SK-N-SH treated with all-trans-retinoic acid at 6 μM for 48 hours (cell line): ENCODE measurements around the gene FLRT3.

Experiments
- ATAC-seq: fragments of 200-7000 bp; cut with Tn5 transposase; 3 replicates; pipeline ENCODE4 v1.9.1; 2020; ENCODE audit warnings: mild to moderate bottlenecking, moderate library complexity
- ARNTL ChIP-seq: fragments of 450-650 bp; formaldehyde crosslinking; IDR thresholded peaks from 2 replicates; pipeline ENCODE4 v1.5.0; 2020; ENCODE audit warnings: low read depth, mild to moderate bottlenecking, moderate library complexity, borderline replicate concordance
- BACH2 ChIP-seq: fragments of 250-450 bp; sonication (Bioruptor Pico); IDR thresholded peaks from 2 replicates; pipeline ENCODE4 v1.9.0; 2021; ENCODE audit warnings: mild to moderate bottlenecking, borderline replicate concordance
- CSDC2 ChIP-seq: fragments of 250-450 bp; sonication (Bioruptor Pico); IDR thresholded peaks from 2 replicates; pipeline ENCODE4 v1.5.0; 2020; ENCODE audit warnings: mild to moderate bottlenecking, moderate library complexity
- ESRRG ChIP-seq: fragments of 250-450 bp; sonication (Bioruptor Pico); IDR thresholded peaks from 2 replicates; pipeline ENCODE4 v1.6.1; 2021; ENCODE audit warnings: mild to moderate bottlenecking
- GLIS3 ChIP-seq: fragments of 250-450 bp; sonication (Bioruptor Pico); IDR thresholded peaks from 2 replicates; pipeline ENCODE4 v1.5.0; 2020; ENCODE audit warnings: mild to moderate bottlenecking, moderate library complexity
- ISL1 ChIP-seq: fragments of 250-450 bp; sonication (Bioruptor Pico); IDR thresholded peaks from 2 replicates; pipeline ENCODE4 v2.1.2; 2022; ENCODE audit warnings: mild to moderate bottlenecking, moderate library complexity
- OSR1 ChIP-seq: fragments of 250-450 bp; sonication (Bioruptor Pico); IDR thresholded peaks from 2 replicates; pipeline ENCODE4 v1.8.0; 2022; ENCODE audit warnings: moderate library complexity, mild to moderate bottlenecking, inconsistent platforms
- PPARA ChIP-seq: fragments of 250-450 bp; sonication (Bioruptor Pico); IDR thresholded peaks from 2 replicates; pipeline ENCODE4 v1.5.0; 2020; ENCODE audit warnings: mild to moderate bottlenecking, borderline replicate concordance
- RARB ChIP-seq: fragments of 250-450 bp; sonication (Bioruptor Pico); IDR thresholded peaks from 2 replicates; pipeline ENCODE4 v1.8.0; 2021; ENCODE audit warnings: mild to moderate bottlenecking, moderate library complexity
- SNAI2 ChIP-seq: fragments of 250-450 bp; sonication (Bioruptor Pico); IDR thresholded peaks from 2 replicates; pipeline ENCODE4 v1.5.0; 2020; ENCODE audit warnings: mild to moderate bottlenecking, moderate library complexity
- TOX ChIP-seq: fragments of 250-450 bp; sonication (Bioruptor Pico); IDR thresholded peaks from 2 replicates; pipeline ENCODE4 v1.8.0; 2021; ENCODE audit warnings: mild to moderate bottlenecking, moderate library complexity, borderline replicate concordance
- ZC3H10 ChIP-seq: fragments of 250-450 bp; sonication (Bioruptor Pico); IDR thresholded peaks from 2 replicates; pipeline ENCODE4 v1.5.1; 2021; ENCODE audit warnings: mild to moderate bottlenecking, moderate library complexity
- ZFP30 ChIP-seq: fragments of 450-650 bp; formaldehyde crosslinking; IDR thresholded peaks from 2 replicates; pipeline ENCODE4 v1.5.0; 2022; ENCODE audit warnings: mild to moderate bottlenecking, moderate library complexity
- ZNF565 ChIP-seq: fragments of 450-650 bp; formaldehyde crosslinking; conservative IDR thresholded peaks from 2 replicates; pipeline ENCODE4 v1.5.0; 2020; ENCODE audit warnings: low read depth, mild to moderate bottlenecking, moderate library complexity
- ZNF70 ChIP-seq: fragments of 450-650 bp; formaldehyde crosslinking; IDR thresholded peaks from 2 replicates; pipeline ENCODE4 v1.5.0; 2020; ENCODE audit warnings: mild to moderate bottlenecking, moderate library complexity
- ZNF8 ChIP-seq: fragments of 450-650 bp; formaldehyde crosslinking; IDR thresholded peaks from 2 replicates; pipeline ENCODE4 v1.5.0; 2020; ENCODE audit warnings: mild to moderate bottlenecking, moderate library complexity
- TF ChIP-seq, protein P1 (sequence below): fragments of 250-450 bp; sonication (Bioruptor Pico); IDR thresholded peaks from 2 replicates; pipeline ENCODE4 v1.8.0; 2020; ENCODE audit warnings: mild to moderate bottlenecking, moderate library complexity, borderline replicate concordance
- TF ChIP-seq, protein P2 (sequence below): fragments of 250-450 bp; sonication (Bioruptor Pico); IDR thresholded peaks from 2 replicates; pipeline ENCODE4 v1.5.1; 2021; ENCODE audit warnings: mild to moderate bottlenecking, moderate library complexity
- TF ChIP-seq, protein P3 (sequence below): fragments of 250-450 bp; sonication (Bioruptor Pico); IDR thresholded peaks from 2 replicates; pipeline ENCODE4 v1.8.0; 2021; ENCODE audit warnings: low read depth, mild to moderate bottlenecking, moderate library complexity, borderline replicate concordance

The FLRT3 gene

DNA sequence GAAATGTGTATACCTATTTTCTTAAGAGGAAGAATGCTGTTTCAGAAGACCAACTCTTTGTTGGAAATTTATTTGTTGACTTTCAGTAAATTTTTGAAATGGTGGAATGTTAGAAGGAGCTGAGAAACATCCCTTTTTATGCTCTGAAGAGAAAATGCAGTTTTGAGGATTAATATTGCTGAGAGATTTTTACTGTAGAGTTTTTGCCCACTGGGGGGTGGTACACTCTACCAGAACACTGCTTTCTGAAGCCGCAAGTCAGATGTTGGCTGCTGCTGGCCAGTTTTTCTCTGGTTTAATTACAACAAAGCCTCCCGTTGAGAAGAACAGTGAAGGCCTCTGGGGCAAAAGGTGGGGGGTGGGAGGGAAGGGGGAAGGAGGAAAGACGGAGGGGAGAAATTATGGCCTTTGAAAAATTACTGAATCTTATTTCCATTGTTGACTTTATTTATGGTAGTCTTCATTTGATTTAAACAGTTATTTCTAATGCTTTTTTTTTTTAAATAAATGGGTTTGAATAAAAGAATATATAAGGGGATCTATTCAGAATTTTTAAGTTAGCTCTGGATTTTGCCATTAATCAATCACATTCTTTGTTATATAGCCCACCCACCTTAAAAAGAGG, 3.0 kb downstream of the FLRT3 start (continued):
- TF ChIP-seq, protein P1, sequence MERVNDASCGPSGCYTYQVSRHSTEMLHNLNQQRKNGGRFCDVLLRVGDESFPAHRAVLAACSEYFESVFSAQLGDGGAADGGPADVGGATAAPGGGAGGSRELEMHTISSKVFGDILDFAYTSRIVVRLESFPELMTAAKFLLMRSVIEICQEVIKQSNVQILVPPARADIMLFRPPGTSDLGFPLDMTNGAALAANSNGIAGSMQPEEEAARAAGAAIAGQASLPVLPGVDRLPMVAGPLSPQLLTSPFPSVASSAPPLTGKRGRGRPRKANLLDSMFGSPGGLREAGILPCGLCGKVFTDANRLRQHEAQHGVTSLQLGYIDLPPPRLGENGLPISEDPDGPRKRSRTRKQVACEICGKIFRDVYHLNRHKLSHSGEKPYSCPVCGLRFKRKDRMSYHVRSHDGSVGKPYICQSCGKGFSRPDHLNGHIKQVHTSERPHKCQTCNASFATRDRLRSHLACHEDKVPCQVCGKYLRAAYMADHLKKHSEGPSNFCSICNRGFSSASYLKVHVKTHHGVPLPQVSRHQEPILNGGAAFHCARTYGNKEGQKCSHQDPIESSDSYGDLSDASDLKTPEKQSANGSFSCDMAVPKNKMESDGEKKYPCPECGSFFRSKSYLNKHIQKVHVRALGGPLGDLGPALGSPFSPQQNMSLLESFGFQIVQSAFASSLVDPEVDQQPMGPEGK, result no peak
- no peak for TF ChIP-seq PPARA (CRISPR knock-in tag)

DNA sequence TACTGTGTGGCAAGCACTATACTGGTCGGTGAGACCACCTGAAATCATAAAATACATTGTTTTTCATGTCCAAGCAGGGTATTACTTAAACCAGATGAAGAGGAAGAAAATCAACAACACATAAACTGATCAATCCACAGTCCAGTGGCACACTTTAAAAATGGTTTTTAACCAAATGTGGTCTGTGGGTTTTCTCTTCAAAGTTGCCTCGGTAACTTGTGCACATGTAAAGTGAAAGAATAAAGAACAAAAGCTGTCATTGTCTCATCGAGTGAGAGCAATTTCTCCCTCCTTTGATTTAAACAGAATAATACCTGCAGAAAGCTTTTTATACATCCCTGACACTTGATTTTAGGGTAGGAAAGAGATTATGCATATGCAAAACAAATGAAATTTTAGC, 3.7 kb downstream of the FLRT3 start:
- TF ChIP-seq PPARA (CRISPR knock-in tag) (no peak), ESRRG (CRISPR knock-in tag) (no peak), CSDC2 (CRISPR knock-in tag) (no peak), TOX (CRISPR knock-in tag) (no peak), ZFP30 (CRISPR knock-in tag) (no peak), SNAI2 (CRISPR knock-in tag) (no peak), ZNF8 (CRISPR knock-in tag) (no peak), ARNTL (CRISPR knock-in tag) (no peak), ZNF70 (CRISPR knock-in tag) (no peak), ZC3H10 (CRISPR knock-in tag) (no peak)
- TF ChIP-seq, protein P2, sequence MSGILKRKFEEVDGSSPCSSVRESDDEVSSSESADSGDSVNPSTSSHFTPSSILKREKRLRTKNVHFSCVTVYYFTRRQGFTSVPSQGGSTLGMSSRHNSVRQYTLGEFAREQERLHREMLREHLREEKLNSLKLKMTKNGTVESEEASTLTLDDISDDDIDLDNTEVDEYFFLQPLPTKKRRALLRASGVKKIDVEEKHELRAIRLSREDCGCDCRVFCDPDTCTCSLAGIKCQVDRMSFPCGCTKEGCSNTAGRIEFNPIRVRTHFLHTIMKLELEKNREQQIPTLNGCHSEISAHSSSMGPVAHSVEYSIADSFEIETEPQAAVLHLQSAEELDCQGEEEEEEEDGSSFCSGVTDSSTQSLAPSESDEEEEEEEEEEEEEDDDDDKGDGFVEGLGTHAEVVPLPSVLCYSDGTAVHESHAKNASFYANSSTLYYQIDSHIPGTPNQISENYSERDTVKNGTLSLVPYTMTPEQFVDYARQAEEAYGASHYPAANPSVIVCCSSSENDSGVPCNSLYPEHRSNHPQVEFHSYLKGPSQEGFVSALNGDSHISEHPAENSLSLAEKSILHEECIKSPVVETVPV, result no peak
- TF ChIP-seq, protein P3, sequence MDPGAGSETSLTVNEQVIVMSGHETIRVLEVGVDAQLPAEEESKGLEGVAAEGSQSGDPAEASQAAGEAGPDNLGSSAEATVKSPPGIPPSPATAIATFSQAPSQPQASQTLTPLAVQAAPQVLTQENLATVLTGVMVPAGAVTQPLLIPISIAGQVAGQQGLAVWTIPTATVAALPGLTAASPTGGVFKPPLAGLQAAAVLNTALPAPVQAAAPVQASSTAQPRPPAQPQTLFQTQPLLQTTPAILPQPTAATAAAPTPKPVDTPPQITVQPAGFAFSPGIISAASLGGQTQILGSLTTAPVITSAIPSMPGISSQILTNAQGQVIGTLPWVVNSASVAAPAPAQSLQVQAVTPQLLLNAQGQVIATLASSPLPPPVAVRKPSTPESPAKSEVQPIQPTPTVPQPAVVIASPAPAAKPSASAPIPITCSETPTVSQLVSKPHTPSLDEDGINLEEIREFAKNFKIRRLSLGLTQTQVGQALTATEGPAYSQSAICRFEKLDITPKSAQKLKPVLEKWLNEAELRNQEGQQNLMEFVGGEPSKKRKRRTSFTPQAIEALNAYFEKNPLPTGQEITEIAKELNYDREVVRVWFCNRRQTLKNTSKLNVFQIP, result no peak

DNA sequence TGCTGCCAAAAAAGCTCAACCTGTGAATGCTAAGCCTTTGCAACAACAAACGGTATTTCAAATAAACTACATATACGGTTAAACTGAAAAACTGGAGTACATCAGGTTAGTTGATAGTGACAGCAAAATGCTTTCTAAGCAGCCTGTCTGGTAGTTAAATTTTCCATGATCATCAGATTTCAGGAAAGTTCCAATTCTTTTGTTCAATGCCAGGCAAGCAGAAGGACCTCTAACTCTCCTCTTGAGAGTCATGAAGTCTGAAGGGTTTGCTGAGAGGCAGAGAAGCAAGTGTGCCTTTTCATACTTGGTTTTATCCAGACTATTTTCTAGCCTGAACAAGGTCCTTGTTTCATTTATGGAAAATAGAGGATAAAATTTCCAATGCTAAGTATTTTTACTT, 4.5 kb downstream of the FLRT3 start:
- peak; percentile 31 for ATAC-seq

More for the DNA sequence above, 3.7 kb downstream of the FLRT3 start:
- ATAC-seq, result no peak

DNA sequence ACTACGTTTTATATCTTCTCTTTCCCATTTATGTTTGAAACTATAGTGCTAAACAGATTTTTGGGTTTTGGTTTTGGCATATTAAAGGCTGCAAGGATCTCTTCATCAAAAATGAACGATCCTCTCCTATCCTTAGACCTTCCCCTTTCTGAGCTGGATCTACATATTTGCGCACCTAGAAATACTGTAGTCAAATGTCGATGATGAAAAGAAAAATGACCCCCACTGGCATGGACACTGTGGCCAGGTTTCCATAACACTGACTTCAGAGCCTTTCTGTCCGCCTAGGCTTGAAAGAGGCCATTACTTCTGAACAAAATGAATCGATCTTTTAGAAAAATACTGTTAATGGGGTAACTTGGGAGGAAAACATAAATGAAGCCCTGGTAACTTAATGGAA, 5.8 kb downstream of the FLRT3 start:
- TF ChIP-seq ZNF70 (CRISPR knock-in tag) (0 out of 2 replicates have a peak, but pooled peaks have one; percentile 3), GLIS3 (no peak)
- no peak for ATAC-seq

More for the DNA sequence above, 4.5 kb downstream of the FLRT3 start:
- no peak for TF ChIP-seq ARNTL (CRISPR knock-in tag)
- no peak for TF ChIP-seq ESRRG (CRISPR knock-in tag)
- TF ChIP-seq ISL1, result 0 out of 2 replicates have a peak, but pooled peaks have one; percentile 35
- peak; percentile 18; the same call in 1 of the 2 replicates for TF ChIP-seq ZC3H10 (CRISPR knock-in tag)

DNA sequence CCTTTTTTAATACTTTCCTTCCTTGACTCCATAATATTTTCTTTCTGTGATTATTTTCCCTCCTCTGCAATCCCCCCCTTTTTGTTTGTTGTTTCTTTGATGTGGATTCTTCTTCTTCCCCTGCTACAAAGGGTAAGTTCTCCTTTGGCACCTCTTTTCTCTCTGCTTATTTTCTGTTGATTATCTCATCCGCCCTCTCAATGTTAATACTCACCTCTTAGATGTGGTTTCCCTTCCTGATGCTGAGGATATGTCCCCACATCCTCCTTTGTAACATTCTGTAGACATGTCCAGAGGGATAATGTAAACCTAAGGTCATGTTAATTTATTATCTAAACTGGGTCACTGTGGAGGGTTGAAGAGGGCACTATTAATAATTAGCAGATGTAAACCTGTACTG, 17.7 kb downstream of the FLRT3 start:
- TF ChIP-seq RARB (CRISPR knock-in tag) (no peak), ISL1 (no peak), GLIS3 (no peak), BACH2 (CRISPR knock-in tag) (no peak), ZNF565 (no peak), OSR1 (CRISPR knock-in tag) (no peak), ESRRG (CRISPR knock-in tag) (no peak), ZFP30 (CRISPR knock-in tag) (no peak), ZNF70 (CRISPR knock-in tag) (no peak)
- TF ChIP-seq, protein P3, result no peak
- TF ChIP-seq, protein P1, result no peak
- TF ChIP-seq, all 23 proteins: peak for 0
- no peak for ATAC-seq
